ENCODE measurements around the gene PJVK. TPM values are rescaled to one million over a fixed set of nuclear protein-coding genes. Genes with fewer than 3 reads are reported as not detected.

Gene PJVK
- total and polyA plus RNA-seq, 2 donors (not counting 3 experiments of a cell fraction or from before 2014, with no cell fraction given): 1.3 to 1.4 TPM

DNA sequence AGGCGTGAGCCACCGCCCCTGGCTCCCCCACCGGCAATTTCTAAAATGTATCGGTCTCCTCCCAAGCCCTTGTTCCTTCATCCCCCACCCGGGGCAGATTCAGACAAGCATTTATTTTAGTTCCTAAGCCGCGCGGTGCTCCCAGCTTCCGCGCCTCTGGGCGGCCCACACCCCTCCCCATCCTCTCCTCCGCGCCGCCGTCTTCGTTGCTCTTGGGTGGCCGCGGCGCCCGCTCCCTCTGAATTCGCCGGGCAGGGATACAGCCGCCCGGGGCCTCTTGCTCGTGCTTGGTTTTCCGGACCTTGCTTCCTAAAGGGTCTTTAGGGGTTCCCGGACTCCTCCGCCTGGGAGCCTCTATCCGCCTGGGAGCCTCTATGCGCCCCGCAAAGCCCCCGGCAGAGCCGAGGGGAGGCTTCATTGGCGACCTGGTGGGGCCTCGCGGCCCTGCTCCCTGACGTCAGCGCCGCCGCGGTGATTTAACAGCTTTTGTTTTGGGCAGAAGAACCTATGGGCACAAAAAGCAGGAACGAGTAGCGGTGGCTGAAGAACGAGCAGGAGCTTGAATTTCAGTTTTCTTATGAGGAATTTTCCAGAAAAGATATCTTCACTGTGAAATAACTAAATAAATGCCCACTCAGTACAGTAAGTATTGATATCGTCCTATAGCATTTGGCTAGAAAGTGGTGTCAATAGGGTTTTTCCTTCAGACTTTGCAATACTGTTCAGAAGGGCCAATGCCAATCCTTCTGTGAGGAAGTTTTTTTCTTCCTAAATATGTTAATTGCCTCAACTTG, 37.5 kb upstream of the PJVK start:
- peak overlapping the region; percentile 84 for H2AFZ ChIP-seq (ENCODE audit: low read depth, low read length)
- POLR2A ChIA-PET: interaction anchor here (0.5 to 2.7 kb wide), 5 partner anchors 9 to 302 kb away, joined by 3 to 15 read pairs (median 4); partner anchors contain the start of genes PJVK, PRKRA and RBM45
- DNase-seq (ENCODE audit: low read depth, low spot score): peak; percentile 82
- no peaks in the 10 kb centered on the region for H3K79me2 ChIP-seq (ENCODE audit: control insufficient read depth, insufficient read depth, low read length)
- peaks cover 13% of the 10 kb centered on the region for H3K4me1 ChIP-seq (ENCODE audit: control insufficient read depth, extremely low read depth, insufficient read depth, low read length)
- H3K27me3 ChIP-seq (ENCODE audit: control insufficient read depth in 2 of 2, insufficient read depth in 2 of 2, low read length in 2 of 2): no peaks in the 10 kb centered on the region
- H3K9me1 ChIP-seq (replicated peaks; ENCODE audit: control insufficient read depth, extremely low read depth, insufficient read depth, low read length): no peaks in the 10 kb centered on the region
- FAIRE-seq: peak; percentile 76
- H3K9me3 ChIP-seq (replicated peaks; ENCODE audit: control insufficient read depth, insufficient read depth, low read length): no peaks in the 10 kb centered on the region
- H4K20me1 ChIP-seq (replicated peaks; ENCODE audit: control insufficient read depth, extremely low read depth, insufficient read depth, low read length): no peaks in the 10 kb centered on the region
- H3K27ac ChIP-seq (ENCODE audit: insufficient read depth, low read depth, low read length): peak overlapping the region; percentile 91
- BruUV-seq (replicated peaks): TSS peak; percentile 86
- CTCF ChIA-PET: interaction anchor here (0.6 to 5.3 kb wide), 44 partner anchors 8 to 307 kb away, joined by 3 to 122 read pairs (median 6); partner anchors contain the start of genes PJVK, PLEKHA3, PRKRA and RBM45
- peak overlapping the region; percentile 95 for H3K9ac ChIP-seq (replicated peaks; ENCODE audit: extremely low read depth, insufficient read depth, low read length)
- intact Hi-C loops (cut with micrococcal nuclease) (loop anchor here (1.0 to 5.0 kb wide), 9 partner anchors 9 to 431 kb away; partner anchors contain the start of genes OSBPL6, PJVK, PLEKHA3 and PRKRA), dilution Hi-C loops (cut with MboI; ENCODE audit: extremely low pct_ligation_motif_present, low sequenced_read_pairs) (no loop called here)
- peak overlapping the region; percentile 49 to 91 (median 69) for H3K4me3 ChIP-seq (replicated peaks in 1 of 3; ENCODE audit: insufficient read depth in 1 of 3, low read depth in 1 of 3, low read length in 3 of 3)
- H3K36me3 ChIP-seq (ENCODE audit: control insufficient read depth in 2 of 2, extremely low read depth in 1 of 2, insufficient read depth in 2 of 2, low read length in 2 of 2): peaks cover 0 to 2% of the 10 kb centered on the region in 2 experiments
- no peak for TF ChIP-seq JUN (IDR thresholded peaks at IDR 0.05; ENCODE audit: borderline replicate concordance, insufficient read depth, insufficient read length, low read depth)
- peak; percentile 65 for TF ChIP-seq POLR2AphosphoS5 (IDR thresholded peaks at IDR 0.05; ENCODE audit: insufficient read depth, low read depth, low read length)
- H3K4me2 ChIP-seq (ENCODE audit: insufficient read depth, low read length): peak overlapping the region; percentile 93
